Measurements from ENCODE around the gene LEFTY2. TPM values are rescaled to one million over a fixed set of nuclear protein-coding genes. Genes with fewer than 3 reads are reported as not detected.
"Not testable (repeated sequence)": the region's sequence is repeated elsewhere in the genome, so short reads cannot be mapped to it uniquely, and the experiment has no call there.

LEFTY2 gene
- total RNA-seq, 1 donor from 2014 or later: 2.7 TPM

DNA sequence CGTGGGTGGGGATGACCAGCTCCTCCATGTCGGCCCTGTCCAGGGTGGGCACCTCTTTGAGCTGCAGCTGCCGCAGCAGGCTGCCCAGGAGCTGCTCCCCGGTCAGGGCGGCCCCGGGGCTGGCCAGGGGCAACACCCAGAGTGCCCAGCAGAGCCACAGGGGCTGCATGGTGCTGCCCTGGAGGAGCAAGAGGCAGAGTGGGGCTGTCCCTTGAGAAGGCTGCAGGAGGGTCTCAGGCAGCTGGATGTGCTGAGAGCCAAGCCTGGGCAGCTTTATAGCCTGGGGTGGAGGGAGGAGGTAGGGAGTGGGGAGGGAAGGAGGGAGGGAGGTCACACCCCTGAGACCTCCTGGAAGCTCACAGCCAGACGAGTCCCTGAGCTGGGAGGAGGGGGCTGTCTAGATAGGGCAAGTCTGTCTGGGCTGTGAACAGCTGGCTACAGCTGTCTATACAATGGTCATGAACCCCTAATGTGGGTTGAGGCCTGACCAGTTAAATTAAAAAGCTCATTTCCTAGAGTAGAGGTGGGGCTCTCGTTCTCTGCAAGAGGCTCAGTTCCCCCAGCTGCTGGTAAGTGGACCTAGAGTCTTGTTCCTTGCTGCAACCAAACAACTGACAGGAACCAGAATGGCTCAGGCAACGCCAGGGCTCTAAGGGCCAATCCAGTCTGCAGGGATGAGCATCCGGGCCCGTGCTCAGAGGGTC is 52.0 kb downstream of the LEFTY2 start, which contains the start of gene LEFTY1:
TSS of gene LEFTY1 (minus strand) at position 249 of the 704 bp plus-strand sequence. CDS start at position 169, 80 bp downstream.
- TF ChIP-seq, protein P1, sequence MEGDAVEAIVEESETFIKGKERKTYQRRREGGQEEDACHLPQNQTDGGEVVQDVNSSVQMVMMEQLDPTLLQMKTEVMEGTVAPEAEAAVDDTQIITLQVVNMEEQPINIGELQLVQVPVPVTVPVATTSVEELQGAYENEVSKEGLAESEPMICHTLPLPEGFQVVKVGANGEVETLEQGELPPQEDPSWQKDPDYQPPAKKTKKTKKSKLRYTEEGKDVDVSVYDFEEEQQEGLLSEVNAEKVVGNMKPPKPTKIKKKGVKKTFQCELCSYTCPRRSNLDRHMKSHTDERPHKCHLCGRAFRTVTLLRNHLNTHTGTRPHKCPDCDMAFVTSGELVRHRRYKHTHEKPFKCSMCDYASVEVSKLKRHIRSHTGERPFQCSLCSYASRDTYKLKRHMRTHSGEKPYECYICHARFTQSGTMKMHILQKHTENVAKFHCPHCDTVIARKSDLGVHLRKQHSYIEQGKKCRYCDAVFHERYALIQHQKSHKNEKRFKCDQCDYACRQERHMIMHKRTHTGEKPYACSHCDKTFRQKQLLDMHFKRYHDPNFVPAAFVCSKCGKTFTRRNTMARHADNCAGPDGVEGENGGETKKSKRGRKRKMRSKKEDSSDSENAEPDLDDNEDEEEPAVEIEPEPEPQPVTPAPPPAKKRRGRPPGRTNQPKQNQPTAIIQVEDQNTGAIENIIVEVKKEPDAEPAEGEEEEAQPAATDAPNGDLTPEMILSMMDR (IDR thresholded peaks at IDR 0.05): no peak
- TF ChIP-seq POLR2A (IDR thresholded peaks at IDR 0.05) (no peak), POLR2AphosphoS5 (IDR thresholded peaks at IDR 0.05; ENCODE audit: insufficient read depth in 1 of 2, low read depth in 1 of 2) (no peak)
- DNase-seq (ENCODE audit: extremely low spot score in 2 of 2): no peak
- Histone ChIP-seq H3K4me3 (no peak within 1 kb of the TSS), H3K27me3 (no peaks in the 10 kb centered on the region), H3K36me3 (no peaks in the 10 kb centered on the region), H3K27ac (no peak within 1 kb of the TSS), H3K9me3 (no peaks in the 10 kb centered on the region), H3K4me1 (no peaks in the 10 kb centered on the region)
- intact Hi-C loops (cut with DNase I): loop anchor here (10.0 kb wide), 1 partner anchor 114 kb away; the partner anchor contains the start of gene SRP9

DNA sequence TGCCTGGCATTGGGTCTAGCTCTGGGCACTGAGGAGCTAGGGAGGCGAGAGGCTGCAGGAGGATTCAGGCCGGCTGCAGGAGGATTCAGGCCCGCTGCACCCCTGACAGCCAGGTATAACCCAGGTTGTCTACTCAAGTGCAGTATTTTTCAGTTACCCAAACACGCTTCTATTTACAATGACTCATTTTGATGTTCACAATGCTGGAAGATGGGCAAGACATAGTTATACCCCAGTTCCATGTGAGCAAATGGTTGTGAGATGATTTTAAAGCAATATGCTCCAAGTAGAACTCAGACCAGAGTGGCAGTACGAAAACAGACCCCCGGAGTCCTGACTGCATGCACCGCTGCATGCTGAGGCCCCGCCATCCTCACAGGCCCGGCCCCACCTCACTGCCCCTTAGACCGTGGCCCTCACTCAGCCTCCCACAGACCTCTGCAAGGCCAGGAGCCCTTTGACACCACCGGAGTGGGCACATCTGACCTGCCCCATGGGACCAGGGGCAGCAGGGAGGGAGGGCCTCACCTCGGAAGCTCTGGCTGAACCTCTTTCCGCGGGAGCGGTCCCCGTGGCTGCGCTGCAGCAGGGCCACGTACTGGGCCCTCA is 52.6 kb downstream of the LEFTY2 start:
- Histone ChIP-seq H3K27ac (no peak overlapping the region), H3K36me3 (no peaks in the 10 kb centered on the region), H3K27me3 (no peaks in the 10 kb centered on the region), H3K9me3 (no peaks in the 10 kb centered on the region), H3K4me1 (peaks cover 6% of the 10 kb centered on the region), H3K4me3 (no peak overlapping the region)
- intact Hi-C loops (cut with DNase I): loop anchor here (10.0 kb wide), 1 partner anchor 114 kb away; the partner anchor contains the start of gene SRP9
- TF ChIP-seq POLR2AphosphoS5 (IDR thresholded peaks at IDR 0.05; ENCODE audit: insufficient read depth in 1 of 2, low read depth in 1 of 2): no peak
- no peak for TF ChIP-seq POLR2A (IDR thresholded peaks at IDR 0.05)
- TF ChIP-seq, protein P1 (IDR thresholded peaks at IDR 0.05): no peak
- no peak for DNase-seq (ENCODE audit: extremely low spot score in 2 of 2)

DNA sequence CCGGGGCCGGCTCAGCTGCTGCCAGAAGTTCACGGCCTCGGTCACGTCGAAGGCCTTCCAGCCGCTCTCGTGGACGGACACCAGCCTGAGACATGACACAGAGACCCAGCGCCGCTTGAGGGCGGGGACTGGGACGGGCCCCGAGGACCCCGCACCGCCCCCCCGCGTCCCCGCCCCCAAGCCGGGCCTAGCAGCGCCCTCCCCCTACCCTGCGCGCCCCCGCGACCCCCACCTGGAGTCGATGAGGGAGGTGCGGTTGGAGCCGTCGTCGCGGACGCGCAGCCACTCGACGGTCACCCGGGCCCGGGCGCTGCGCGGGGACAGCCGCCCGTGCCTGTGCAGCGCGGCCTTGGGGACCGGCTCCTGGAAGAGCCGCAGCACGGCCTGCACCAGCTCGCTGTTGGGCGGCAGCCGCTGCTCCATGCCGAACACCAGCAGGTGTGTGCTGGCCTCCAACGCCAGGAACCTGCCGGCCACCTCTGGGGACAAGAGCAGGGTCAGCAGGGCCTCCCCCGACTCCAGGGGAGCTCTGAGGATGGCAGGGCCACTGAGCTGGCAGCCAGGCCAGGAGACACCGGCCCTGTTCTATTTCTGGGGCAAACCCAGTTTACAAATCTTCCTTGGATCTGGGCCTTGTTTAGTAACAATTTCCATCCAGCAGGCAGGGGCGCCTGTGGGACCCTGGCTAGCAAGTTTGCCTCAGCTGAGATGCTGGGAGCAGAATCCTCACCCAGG is 53.3 kb downstream of the LEFTY2 start:
- H3K9me3 ChIP-seq; H3K36me3 ChIP-seq; H3K27me3 ChIP-seq; H3K27ac ChIP-seq; DNase-seq (ENCODE audit: extremely low spot score in 2 of 2); H3K4me3 ChIP-seq: not testable (repeated sequence)
- intact Hi-C loops (cut with DNase I): loop anchor here (10.0 kb wide), 1 partner anchor 113 kb away; the partner anchor contains the start of gene SRP9
- H3K4me1 ChIP-seq: peaks cover 11% of the 10 kb centered on the region

DNA sequence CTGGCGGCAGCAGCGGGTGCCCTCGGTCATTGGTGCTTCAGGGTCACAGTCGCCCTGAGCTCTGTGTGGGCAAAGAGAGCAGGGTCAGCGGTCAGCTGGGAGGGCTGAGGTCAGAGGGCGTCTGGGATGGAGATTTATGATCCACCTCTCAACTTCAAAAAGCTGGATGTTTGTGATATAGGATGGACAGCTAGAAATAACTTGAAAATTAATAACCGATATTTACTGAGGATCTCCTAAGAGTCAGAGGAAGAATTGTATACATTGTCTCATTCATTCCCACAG is 54.0 kb downstream of the LEFTY2 start:
- TF ChIP-seq POLR2A (IDR thresholded peaks at IDR 0.05) (no peak), POLR2AphosphoS5 (IDR thresholded peaks at IDR 0.05; ENCODE audit: insufficient read depth in 1 of 2, low read depth in 1 of 2) (no peak)
- no peak for DNase-seq (ENCODE audit: extremely low spot score in 2 of 2)
- Histone ChIP-seq H3K27ac (no peak overlapping the region), H3K27me3 (no peaks in the 10 kb centered on the region), H3K4me3 (no peak overlapping the region), H3K9me3 (no peaks in the 10 kb centered on the region), H3K36me3 (no peaks in the 10 kb centered on the region), H3K4me1 (peaks cover 11% of the 10 kb centered on the region)
- intact Hi-C loops (cut with DNase I): loop anchor here (10.0 kb wide), 1 partner anchor 112 kb away; the partner anchor contains the start of gene SRP9

Small RNAs within 50 kb of the gene (microRNA-seq; reads per million reads assigned to microRNA genes)
- gene MIR6741 (ENCODE audit: borderline number of aligned reads, borderline replicate concordance): not detected

Small RNAs within 50 kb of the gene (small RNA-seq; reads per million reads assigned to genes)
- gene AL117348.1 (not detected), gene NDUFA3P3 (not detected)

Other genes with a start within 250 kb of the LEFTY2 start
- 120 TPM for gene SRP9, start 163.4 kb downstream of the LEFTY2 start, total RNA-seq
- gene EPHX1, start 131.1 kb downstream of the LEFTY2 start, total RNA-seq: 142 TPM
- gene TMEM63A, start 58.8 kb downstream of the LEFTY2 start, total RNA-seq: 38.1 TPM
- gene LEFTY1, start 52.1 kb downstream of the LEFTY2 start, total RNA-seq: not detected
- gene PYCR2, start 17.0 kb downstream of the LEFTY2 start, total RNA-seq: 47.4 TPM
- 14.7 TPM for gene SDE2, start 58.1 kb upstream of the LEFTY2 start, total RNA-seq
- gene H3-3A, start 121.5 kb upstream of the LEFTY2 start, total RNA-seq: 263 TPM
- 38.1 TPM for gene ACBD3, start 245.5 kb upstream of the LEFTY2 start, total RNA-seq